GM19193 (cell line): ENCODE measurements around the gene DAB2.

Source experiments
- POLR2A ChIP-seq: IDR thresholded peaks from 4 replicates; pipeline ENCODE4 v1.6.1; 2011; ENCODE audit not compliant: insufficient read depth, insufficient read length; ENCODE audit errors: extremely low read depth

DAB2 gene

DNA sequence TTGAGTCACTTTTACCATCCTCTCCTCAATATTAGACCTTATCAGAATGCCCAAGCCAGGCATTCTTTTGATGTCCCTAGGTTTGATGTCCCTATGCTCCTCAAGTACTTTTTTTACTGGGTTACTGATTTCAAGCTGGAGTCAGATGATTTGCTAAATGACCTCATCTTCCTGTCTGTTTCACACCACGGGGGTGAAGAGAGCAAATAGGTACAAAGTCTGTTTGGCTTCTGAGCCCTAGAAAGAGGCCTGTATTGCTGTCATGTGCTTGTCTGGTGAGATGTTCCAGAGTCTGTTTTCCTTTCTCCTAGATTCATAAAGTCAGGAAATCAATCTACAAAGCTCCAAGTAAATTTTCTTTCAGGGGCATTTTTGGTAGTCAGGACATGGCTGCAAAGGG is 12.7 kb upstream of the DAB2 start:
- no peak for TF ChIP-seq POLR2A

DNA sequence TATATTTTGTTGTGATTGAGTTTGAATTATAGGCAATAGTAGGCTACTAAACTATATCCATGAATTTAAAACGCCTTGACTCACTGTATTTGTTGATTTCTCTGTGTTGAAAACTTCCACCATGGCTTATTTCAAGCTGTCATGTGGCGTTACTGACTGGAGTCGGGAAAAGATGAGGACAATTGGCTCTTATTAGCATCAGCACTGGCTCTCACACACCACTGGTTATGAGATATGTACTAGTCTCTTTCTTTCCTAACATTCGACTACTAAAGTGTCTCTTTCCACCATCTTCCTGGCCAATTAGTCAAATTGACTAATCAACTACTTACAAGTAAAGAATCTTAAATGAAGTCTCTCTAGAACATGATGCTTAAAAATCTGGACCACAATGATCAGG is 9.1 kb upstream of the DAB2 start:
- no peak for TF ChIP-seq POLR2A

DNA sequence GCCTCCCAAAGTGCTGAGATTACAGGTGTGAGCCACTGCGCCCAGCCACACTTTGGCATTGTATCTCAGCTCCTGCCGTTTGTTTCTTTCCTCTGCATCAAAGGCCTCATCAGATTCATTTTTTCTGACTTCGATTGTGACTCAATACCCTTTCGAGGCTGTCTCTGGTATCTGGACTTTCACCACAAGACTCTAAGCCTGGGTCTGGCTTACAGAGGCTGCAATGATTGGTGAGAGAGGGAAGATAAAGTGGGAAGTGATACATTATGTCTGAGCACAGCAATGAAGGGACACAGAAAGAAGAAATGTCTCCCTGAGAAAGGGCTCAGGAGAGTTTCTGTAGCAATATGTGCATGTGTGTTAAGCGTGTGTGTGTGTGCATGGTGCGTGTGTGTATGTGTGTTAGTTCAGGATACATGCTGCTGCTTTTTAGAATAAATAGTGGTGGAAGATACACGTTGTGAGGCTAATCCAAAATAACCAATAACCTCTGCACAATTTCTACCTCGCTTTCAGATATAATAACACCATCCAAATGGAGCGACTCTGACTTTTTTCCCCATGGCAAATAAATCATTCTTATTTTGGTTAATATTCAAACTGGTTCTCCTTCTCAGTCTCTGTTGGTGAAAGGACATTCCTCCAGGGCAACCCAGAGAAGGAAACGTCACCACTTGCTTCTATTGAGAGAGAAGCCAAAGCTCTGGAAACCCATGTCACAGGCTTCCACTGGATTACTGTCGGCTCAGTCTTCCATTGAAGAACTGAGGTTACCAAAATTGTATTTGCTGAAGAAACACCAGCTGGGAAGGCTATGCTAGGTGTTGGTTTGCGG is 8.1 kb upstream of the DAB2 start:
- TF ChIP-seq POLR2A: no peak

DNA sequence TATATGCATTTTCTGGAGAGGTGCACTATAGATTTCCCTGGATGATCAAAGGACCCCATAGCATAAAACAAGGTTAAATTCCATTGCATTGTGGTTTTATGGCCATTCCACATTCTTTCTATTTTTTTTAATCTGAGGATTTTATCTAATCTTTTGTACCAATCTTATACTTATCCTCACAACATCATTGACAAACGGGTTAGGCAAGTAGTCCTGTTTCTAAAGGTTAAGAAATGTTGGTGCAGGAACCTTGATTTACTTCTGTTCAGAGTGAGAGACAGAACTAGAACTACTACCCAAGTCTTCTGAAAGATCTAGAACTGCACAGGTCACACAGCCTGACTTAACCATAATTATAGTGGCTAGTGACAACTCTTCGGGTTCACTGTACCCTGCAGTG is 5.7 kb upstream of the DAB2 start:
- TF ChIP-seq POLR2A: no peak

DNA sequence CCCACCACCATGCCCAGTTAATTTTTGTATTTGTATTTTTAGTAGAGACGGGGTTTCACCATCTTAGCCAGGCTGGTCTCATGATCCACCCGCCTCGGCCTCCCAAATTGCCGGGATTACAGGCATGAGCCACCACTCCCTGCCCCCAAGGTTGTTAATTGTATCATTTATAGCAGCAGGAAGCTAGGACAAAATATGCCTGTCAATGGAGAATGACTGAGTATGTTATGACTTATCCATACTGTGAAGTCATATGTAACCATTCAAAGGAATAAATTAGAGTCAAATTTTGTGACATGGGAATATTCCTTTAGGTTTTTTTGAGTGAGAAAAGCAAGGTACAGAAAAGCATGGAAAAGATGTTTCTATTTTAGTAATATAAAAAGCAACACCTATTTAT is 3.9 kb upstream of the DAB2 start:
- no peak for TF ChIP-seq POLR2A

DNA sequence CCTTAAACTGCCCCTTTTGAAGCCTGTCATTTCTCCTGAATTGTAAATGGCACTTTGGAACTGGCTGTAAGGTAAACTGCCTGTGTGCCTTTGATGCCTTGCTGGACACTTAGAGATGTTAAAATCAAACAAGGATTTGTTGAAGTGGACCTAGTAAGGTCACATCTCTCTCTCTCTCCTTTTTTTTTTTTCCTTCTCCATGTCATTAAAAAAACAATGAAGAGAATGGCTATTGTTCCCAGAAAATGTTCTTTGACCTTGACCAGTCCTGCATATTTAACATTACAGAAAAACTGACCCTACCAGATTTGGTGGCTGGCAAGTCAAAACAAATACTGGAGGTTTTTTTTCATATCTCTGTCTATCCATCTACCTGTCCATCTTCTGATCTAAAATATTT is 2.9 kb upstream of the DAB2 start:
- TF ChIP-seq POLR2A: no peak

DNA sequence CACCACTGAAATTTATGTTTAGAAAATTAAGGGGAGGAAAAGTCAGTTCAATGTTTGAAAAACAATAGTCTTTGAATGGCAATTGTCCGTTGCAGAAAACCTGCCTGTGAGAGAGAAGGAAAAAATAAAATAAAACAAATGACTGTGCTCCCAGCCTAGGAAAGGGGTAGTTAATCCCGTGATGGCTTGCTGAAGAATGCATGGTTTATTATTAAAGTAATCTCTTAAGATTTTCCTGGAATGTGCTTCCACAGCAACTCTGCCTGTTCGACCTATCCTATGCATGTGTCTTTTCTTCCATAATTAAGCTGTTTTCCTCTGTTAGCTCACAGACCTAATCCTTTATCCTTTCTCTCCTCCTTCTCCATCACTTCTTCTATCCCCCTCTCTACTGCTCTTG is 2.4 kb upstream of the DAB2 start:
- no peak for TF ChIP-seq POLR2A

DNA sequence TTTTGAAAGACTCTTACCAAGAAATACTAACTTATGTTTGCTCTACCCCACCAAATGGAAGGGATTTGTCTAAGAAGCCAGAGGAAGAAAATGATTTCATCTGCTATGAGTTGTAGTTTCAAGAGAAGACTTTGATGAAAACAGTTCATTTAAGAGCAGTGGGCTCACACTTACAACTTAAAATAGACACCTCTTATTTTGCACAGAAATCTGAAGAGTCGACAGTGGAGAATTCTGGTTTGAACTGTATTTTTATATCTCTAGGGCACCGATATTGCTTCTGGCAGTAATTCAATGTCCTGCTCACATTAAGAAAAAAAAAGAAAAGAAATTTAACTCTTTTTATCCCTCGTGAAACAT is 1.9 kb upstream of the DAB2 start:
- no peak for TF ChIP-seq POLR2A

DNA sequence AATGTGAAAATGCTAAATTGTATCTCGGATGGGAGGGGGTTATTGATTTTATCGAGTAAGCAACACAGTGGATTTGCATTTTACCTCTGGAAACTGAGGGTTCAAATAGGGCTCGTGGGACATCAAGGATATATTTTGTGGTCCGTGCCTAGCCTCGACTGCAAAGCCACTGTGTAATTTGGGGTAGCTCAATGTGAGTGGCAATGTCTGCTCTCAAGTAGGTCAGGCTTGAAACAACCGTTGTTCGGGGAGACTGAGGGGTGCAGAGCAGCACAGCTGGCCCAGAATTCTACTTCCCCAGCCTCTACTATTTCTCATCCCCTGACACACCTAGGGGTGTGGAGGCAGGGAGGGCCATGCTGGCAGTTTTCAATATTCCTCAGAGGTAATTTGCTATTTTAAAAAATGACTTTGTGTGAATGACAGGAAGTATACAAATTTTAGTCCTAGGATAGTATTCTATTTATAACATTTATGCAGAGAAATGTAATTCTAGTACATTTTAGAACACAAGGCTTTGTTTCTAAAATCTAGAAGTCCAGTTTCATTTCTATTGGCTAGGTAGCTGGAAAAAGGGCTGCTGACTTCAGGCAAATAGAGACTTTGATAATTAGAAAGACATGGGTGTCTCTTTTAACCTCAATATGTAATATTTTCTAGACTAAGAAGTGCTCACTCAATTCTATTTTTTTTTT is 1.4 kb upstream of the DAB2 start:
- TF ChIP-seq POLR2A: no peak

DNA sequence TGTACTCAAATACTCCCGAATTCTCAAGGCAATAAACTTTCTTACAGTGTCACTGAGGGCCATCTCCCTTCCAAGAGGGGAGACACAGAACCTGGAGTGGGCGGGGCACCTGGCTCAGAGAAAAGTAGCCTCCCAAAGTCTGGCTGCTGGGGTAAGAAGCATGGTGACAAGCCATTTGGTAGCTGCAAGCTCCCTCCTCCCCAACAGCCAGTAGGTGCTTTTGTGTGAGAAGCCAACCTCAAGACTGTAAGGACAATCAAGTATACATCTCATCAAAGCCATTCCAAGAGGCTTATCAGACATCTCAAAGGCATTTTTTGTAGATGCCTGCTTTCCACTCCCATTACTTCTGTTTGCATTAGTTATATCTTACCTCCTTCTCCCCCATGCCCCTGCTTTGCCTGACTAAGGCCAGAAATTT is 1.4 kb downstream of the DAB2 start:
- TF ChIP-seq POLR2A: no peak

DNA sequence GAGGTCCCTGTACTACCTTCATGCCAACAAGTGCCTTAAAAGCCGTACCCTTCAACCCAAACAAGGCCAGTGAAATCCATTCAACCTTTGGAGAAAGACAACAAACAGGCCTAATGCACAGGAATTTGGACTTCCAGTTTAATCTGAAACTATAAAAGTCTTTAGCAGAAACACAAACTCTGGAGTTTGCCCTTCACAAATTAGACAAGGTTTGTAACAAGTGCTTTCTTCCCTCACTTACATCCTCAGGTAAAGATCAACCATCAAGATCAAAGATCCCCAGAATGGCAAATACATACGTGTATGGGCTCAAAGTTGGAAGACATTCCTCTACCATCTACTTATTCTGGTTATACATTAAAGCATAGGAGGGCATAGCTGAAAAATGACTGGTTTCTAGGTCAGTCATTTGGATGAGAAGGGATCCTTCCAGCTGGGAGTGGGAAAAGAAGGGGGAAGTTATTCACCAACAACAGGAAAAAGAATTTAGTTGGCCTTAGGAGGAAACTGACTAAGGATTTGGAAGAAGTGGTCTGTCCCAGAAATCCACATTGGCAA is 2.0 kb downstream of the DAB2 start:
- no peak for TF ChIP-seq POLR2A

DNA sequence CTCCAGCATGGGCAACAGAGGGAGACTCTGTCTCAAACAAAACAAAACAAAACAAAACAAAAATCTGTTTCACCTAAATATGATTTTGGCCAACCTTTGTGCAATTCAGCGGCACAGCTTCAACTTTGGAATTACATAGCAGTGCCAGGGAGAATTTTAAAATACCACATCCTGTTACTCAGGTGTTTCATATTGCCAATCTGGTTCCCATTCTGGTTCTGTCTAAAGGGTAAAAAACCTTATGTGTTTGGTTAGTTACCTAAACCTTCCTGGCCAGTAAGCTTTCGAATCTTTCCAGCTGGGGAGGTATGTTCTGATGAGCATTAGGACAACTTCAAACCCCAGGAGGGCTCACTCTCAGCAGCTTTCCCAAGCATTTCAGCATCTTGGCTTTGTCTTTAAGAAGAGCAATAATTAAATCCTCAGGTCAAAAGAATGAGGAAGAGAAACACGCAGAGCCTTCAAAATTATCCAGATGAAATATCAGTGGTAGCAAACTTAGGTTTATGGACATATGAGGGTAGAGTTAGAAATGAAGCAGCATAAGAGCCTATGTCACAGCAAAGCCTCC is 2.7 kb downstream of the DAB2 start:
- TF ChIP-seq POLR2A: no peak

DNA sequence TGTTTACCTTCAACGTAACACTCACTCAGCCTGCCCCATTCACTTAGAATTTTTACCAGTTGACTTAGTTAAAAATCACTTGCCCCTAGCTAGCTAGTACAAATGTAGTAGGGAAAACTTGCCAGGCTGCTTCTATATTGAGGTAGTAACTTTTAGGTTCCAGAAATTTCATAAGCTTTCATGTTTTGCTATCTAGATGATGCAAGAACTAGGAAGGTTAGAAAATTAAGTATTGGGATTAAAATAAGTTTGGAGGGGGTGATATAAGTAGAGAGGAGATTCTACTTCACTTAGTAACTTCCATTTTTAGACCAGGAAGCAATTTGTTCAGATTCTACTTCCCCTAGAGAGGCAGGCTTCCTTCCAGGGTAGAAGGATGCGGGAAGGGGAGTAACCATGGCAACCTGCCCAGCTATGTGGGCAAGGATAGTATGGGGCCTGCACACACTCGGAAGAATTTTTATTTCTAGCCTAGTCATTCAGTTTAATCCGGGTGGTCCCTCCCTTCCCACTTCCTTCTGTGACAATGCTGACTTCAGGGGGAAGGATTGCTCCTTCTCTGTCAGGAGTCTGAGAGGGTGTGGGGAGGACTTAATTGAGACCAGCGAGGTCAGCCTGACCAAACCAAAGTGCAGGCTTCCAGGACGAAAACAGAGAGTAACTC is 4.2 kb downstream of the DAB2 start:
- TF ChIP-seq POLR2A: no peak

DNA sequence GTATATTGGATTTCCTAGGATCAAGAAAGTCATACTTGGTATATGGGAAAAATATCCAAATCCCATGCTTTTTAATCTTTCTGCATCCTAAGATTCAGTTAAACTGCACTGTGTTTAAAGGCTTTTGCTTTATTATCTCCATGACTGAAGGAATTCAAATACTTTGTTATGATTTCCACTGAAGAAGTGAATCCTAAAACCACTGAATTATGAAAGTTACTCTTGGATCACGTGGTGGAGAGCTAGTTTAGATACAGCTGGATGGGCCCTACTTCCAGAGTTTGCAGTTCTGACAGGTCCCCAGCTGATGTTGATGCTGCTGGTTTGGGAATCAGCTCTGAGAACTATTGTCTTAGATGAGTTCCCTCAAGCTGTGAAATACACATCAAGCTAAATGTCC is 5.0 kb downstream of the DAB2 start:
- TF ChIP-seq POLR2A: no peak

DNA sequence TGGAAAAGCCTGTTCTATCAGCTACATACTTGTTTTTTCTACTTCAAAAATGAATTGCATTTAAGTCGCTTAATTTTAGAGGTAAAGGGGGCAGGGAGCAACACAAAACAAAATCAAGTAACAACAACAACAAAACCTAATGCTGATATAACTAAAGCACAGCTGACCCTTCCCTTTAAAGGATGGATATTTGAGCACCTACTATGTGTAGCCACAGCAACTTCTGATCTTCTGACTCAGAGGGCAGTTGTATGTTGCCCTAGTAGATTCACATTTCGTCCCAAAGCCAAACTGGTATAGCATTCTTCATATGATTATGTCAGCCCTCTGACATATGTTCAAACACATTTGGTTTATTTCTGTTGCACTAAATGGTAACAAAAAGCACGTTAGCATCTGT is 6.8 kb downstream of the DAB2 start:
- no peak for TF ChIP-seq POLR2A

DNA sequence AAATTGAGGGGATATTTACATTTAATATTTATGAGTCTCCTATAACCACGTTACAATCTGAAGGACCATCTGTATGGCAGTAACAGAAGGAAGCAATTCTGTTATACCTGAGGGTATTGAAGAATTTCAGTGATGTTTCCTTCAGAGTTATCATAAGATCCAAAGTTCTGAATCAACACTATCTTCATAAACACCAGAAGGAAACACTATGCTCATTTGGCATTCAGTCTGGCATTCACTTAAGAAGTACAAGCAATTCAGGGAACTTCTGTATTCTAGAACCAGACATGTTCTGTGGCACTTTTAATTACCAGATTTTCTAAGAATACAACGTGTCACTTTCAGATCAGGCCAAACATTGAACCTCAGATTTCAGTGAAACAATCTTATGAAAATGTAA is 9.6 kb downstream of the DAB2 start:
- no peak for TF ChIP-seq POLR2A

DNA sequence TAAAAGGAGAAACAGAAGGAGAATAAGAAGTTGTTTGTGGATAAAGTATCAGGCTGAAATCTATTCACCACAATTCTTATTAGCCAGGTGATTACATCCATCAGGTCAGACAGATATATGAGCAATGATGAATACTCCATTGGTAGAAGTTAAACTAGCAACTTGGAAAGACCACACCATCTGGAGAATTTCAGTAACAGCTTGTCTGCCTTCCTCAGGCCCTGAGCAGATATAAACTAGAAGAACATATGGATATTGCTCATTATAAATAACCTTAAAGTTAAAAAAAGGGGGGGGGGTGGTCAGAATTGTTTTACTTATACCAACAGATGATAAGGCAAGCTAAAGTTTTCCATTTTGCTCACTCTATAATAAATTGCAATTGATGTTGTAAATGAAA is 10.4 kb downstream of the DAB2 start:
- TF ChIP-seq POLR2A: no peak
